Tibial nerve (tissue), 4 donors: ENCODE measurements around the gene CYP17A1.

ENCODE experiments used
- EP300 ChIP-seq, 2 donors: sonication (generic); formaldehyde crosslinking; IDR thresholded peaks; one replicate each; pipeline ENCODE4 v1.6.1; 2017; ENCODE audit warnings: antibody characterized with exemption in 2 of 2, mild to moderate bottlenecking in 1 of 2
- TF ChIP-seq, protein P1 (sequence below), 5 experiments: fragments of 200-600 bp in 3 of 5; fragments of 450-650 bp in 2 of 5; sonication (generic) in 3 of 5; IDR thresholded peaks; one replicate each; pipeline ENCODE4 v1.5.1; 2016 to 2019; ENCODE audit warnings: antibody characterized with exemption in 5 of 5, mild to moderate bottlenecking in 3 of 5, moderate library complexity in 2 of 5

DNA sequence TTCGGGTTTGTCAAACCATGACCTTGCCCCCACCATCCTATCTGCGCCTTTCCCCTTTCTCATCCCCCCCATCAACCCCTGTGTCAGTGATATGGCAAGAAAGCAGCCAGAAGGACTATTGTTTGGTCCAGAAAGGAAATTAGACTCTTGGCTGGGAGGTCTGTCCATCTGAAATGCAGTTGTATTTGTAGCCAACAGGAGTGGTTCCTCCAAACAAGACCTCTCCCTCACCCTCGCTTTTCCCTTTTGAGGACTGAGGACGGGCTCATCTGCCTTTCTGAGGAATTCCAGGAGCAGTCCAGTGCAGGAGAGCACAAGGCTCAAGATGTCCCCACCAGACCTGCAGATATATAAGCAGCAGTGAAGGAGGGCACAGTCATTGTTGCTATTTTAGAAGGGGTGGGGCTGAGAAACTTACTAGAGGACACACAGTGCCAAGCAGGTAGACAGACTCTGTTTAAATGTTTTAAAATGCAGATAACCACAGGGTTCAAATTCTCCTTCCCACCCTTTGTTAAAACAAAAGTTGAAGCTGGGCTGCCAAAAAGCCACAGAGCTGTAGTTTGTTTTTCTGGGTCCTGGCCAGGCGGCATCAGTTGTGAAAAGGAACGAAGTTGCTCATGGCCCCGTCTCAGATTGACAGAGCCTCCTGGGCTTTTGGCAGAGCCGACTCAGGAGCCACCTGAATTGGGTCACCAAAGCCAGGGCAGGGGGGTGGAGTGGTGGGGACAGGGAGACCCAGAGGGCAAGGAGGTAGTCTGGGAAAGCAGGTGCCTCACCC lies 37.3 kb downstream of the CYP17A1 start:
- TF ChIP-seq, protein P1, sequence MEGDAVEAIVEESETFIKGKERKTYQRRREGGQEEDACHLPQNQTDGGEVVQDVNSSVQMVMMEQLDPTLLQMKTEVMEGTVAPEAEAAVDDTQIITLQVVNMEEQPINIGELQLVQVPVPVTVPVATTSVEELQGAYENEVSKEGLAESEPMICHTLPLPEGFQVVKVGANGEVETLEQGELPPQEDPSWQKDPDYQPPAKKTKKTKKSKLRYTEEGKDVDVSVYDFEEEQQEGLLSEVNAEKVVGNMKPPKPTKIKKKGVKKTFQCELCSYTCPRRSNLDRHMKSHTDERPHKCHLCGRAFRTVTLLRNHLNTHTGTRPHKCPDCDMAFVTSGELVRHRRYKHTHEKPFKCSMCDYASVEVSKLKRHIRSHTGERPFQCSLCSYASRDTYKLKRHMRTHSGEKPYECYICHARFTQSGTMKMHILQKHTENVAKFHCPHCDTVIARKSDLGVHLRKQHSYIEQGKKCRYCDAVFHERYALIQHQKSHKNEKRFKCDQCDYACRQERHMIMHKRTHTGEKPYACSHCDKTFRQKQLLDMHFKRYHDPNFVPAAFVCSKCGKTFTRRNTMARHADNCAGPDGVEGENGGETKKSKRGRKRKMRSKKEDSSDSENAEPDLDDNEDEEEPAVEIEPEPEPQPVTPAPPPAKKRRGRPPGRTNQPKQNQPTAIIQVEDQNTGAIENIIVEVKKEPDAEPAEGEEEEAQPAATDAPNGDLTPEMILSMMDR (IDR thresholded peaks at IDR 0.05), result no peak
- TF ChIP-seq EP300 (IDR thresholded peaks at IDR 0.05), result no peak
